GM23338 (cell line): ENCODE measurements around the gene ATG7. TPM values are rescaled to one million over a fixed set of nuclear protein-coding genes. Genes with fewer than 3 reads are reported as not detected.

Source experiments
- ATAC-seq: fragments of 200-7000 bp; cut with Tn5 transposase; 3 replicates; pipeline ENCODE4 v1.9.1; 2020
- DNase-seq: peaks from one replicate; pipeline ENCODE4 v3.0.0-alpha.2; 2015; ENCODE audit warnings: low spot score
- H2AFZ ChIP-seq: fragments of 200-600 bp; sonication (generic); 2 replicates; pipeline ENCODE4 v1.8.0; 2016; ENCODE audit warnings: antibody characterized with exemption, mild to moderate bottlenecking, moderate library complexity
- H3F3A ChIP-seq: fragments of 200-600 bp; sonication (generic); replicated peaks from 2 replicates; pipeline ENCODE4 v1.8.0; 2017; ENCODE audit warnings: antibody characterized with exemption, mixed run types, low read depth
- H3K27ac ChIP-seq: fragments of 200-600 bp; sonication (generic); 2 replicates; pipeline ENCODE4 v1.6.1; 2016; ENCODE audit warnings: low read depth
- H3K27me3 ChIP-seq: fragments of 200-600 bp; sonication (generic); 2 replicates; pipeline ENCODE4 v1.8.0; 2016; ENCODE audit warnings: mild to moderate bottlenecking, mixed run types, moderate library complexity; ENCODE audit not compliant: insufficient read depth
- H3K36me3 ChIP-seq: fragments of 200-600 bp; sonication (generic); 2 replicates; pipeline ENCODE4 v1.8.0; 2016; ENCODE audit warnings: mild to moderate bottlenecking; ENCODE audit not compliant: insufficient read depth
- H3K4me1 ChIP-seq: fragments of 200-600 bp; sonication (generic); 2 replicates; pipeline ENCODE4 v1.8.0; 2016; ENCODE audit warnings: mild to moderate bottlenecking, moderate library complexity; ENCODE audit not compliant: insufficient read depth
- H3K4me2 ChIP-seq: fragments of 200-600 bp; sonication (generic); 2 replicates; pipeline ENCODE4 v1.7.1; 2017; ENCODE audit warnings: mixed run types
- H3K4me3 ChIP-seq: fragments of 200-600 bp; sonication (generic); 2 replicates; pipeline ENCODE4 v1.6.1; 2016; ENCODE audit warnings: mixed run types
- H3K79me2 ChIP-seq: fragments of 200-600 bp; sonication (generic); replicated peaks from 2 replicates; pipeline ENCODE4 v1.8.0; 2017; ENCODE audit warnings: mild to moderate bottlenecking; ENCODE audit not compliant: insufficient read depth
- H3K9me2 ChIP-seq: fragments of 200-600 bp; sonication (generic); 2 replicates; pipeline ENCODE4 v1.8.0; 2017; ENCODE audit not compliant: insufficient read depth
- H4K20me1 ChIP-seq: fragments of 200-600 bp; sonication (generic); replicated peaks from 2 replicates; pipeline ENCODE4 v1.8.0; 2017; ENCODE audit warnings: mild to moderate bottlenecking; ENCODE audit not compliant: insufficient read depth
- H3K27ac Mint-ChIP-seq: 2 replicates; pipeline ENCODE4 v1.8.0; 2020; ENCODE audit warnings: inconsistent platforms, mild to moderate bottlenecking, moderate library complexity, mixed read lengths
- H3K27me3 Mint-ChIP-seq: 3 replicates; pipeline ENCODE4 v1.8.0; 2022; ENCODE audit warnings: low read depth, mild to moderate bottlenecking, moderate library complexity, mixed read lengths, inconsistent platforms; ENCODE audit not compliant: insufficient read depth, poor library complexity
- H3K36me3 Mint-ChIP-seq: 3 replicates; pipeline ENCODE4 v1.8.0; 2021; ENCODE audit warnings: low read depth, mild to moderate bottlenecking, inconsistent platforms, moderate library complexity, mixed read lengths
- H3K4me1 Mint-ChIP-seq: 3 replicates; pipeline ENCODE4 v1.8.0; 2020; ENCODE audit warnings: mild to moderate bottlenecking, inconsistent platforms, mixed read lengths
- H3K4me3 Mint-ChIP-seq: 3 replicates; pipeline ENCODE4 v1.8.0; 2021; ENCODE audit warnings: moderate library complexity, mild to moderate bottlenecking, inconsistent platforms, mixed read lengths
- H3K9me3 Mint-ChIP-seq: 3 replicates; pipeline ENCODE4 v1.8.0; 2020; ENCODE audit warnings: moderate library complexity, mild to moderate bottlenecking, inconsistent platforms, mixed read lengths
- CREB1 ChIP-seq: fragments of 250-450 bp; sonication (Bioruptor Pico); IDR thresholded peaks from 2 replicates; pipeline ENCODE4 v1.5.0; 2020; ENCODE audit warnings: low read depth, mild to moderate bottlenecking, moderate library complexity
- CTCF ChIP-seq, 2 experiments: fragments of 200-600 bp in 1 of 2; sonication (generic) in 1 of 2; conservative IDR thresholded peaks; 2 replicates each; pipeline versions ENCODE4 v1.5.1 to v1.6.1; 2016 to 2017; ENCODE audit warnings: antibody characterized with exemption in 2 of 2, low read depth in 2 of 2, mild to moderate bottlenecking in 2 of 2, moderate library complexity in 1 of 2
- ETS1 ChIP-seq: IDR thresholded peaks from 2 replicates; pipeline ENCODE4 v1.6.1; 2016; ENCODE audit warnings: antibody characterized with exemption
- EZH2phosphoT487 ChIP-seq: fragments of 200-600 bp; sonication (generic); IDR thresholded peaks from one replicate; pipeline ENCODE4 v1.8.1; 2018; ENCODE audit warnings: antibody characterized with exemption; ENCODE audit not compliant: unreplicated experiment
- JUNB ChIP-seq: IDR thresholded peaks from one replicate; pipeline ENCODE4 v1.6.1; 2016; ENCODE audit warnings: antibody characterized with exemption; ENCODE audit not compliant: unreplicated experiment
- NANOG ChIP-seq: IDR thresholded peaks from 2 replicates; pipeline ENCODE4 v1.6.1; 2016; ENCODE audit warnings: antibody characterized with exemption, borderline replicate concordance
- STAT1 ChIP-seq: IDR thresholded peaks from one replicate; pipeline ENCODE4 v1.6.1; 2016; ENCODE audit warnings: antibody characterized with exemption; ENCODE audit not compliant: unreplicated experiment
- ZNF114 ChIP-seq: fragments of 250-450 bp; sonication (Bioruptor Pico); IDR thresholded peaks from 2 replicates; pipeline ENCODE4 v1.5.0; 2020; ENCODE audit warnings: mild to moderate bottlenecking, moderate library complexity
- ZNF462 ChIP-seq: fragments of 250-450 bp; sonication (Bioruptor Pico); IDR thresholded peaks from 2 replicates; pipeline ENCODE4 v1.5.0; 2020; ENCODE audit warnings: mild to moderate bottlenecking, moderate library complexity
- polyA plus RNA-seq: library from polyadenylated mRNA; unstranded; fragments of >200 nt; fragmentation: Nextera tagmentation; extraction: Ambion mirVana; gene quantifications from 2 replicates; pipeline ENCODE4 v1.2.1, GENCODE V29; 2016
- total RNA-seq: library from RNA; depleted of rRNA; stranded (reverse); fragments of >200 nt; shearing (Covaris generic); gene quantifications from 2 replicates; pipeline ENCODE4 v1.2.3, GENCODE V29; 2014

ATG7 gene
- total and polyA plus RNA-seq, 2 experiments from 2014 or later, result 16.2 to 36.7 TPM

- Histone ChIP-seq H3K4me1 (peaks cover 13% of the 10 kb centered on the region), H3K27me3 (no peaks in the 10 kb centered on the region), H3K4me2 (no peak overlapping the region), H3K4me3 (no peak overlapping the region), H4K20me1 (no peaks in the 10 kb centered on the region), H3K27ac (no peak overlapping the region), H3F3A (no peaks in the 10 kb centered on the region), H3K36me3 (no peaks in the 10 kb centered on the region), H3K9me2 (no peaks in the 10 kb centered on the region), H3K79me2 (no peaks in the 10 kb centered on the region), H2AFZ (no peak overlapping the region)
- Mint-ChIP-seq H3K9me3 (peaks cover 11% of the 10 kb centered on the region), H3K4me1 (peaks cover 33% of the 10 kb centered on the region), H3K36me3 (peaks cover 19% of the 10 kb centered on the region), H3K27me3 (peaks cover 8% of the 10 kb centered on the region), H3K27ac (no peak overlapping the region; the same call in 1 of the 2 replicates), H3K4me3 (no peak overlapping the region)
- DNase-seq (no peak), ATAC-seq (no peak)
- TF ChIP-seq JUNB (no peak), STAT1 (no peak), CREB1 (CRISPR knock-in tag) (no peak), ETS1 (no peak), ZNF114 (CRISPR knock-in tag) (no peak), EZH2phosphoT487 (no peak), ZNF462 (no peak), NANOG (no peak), CTCF (conservative IDR thresholded peaks at IDR 0.05; ENCODE audit: low read depth in 2 of 2) (no peak)
These were observed 242.1 kb downstream of the ATG7 start for GRCh38 chr3:11514191-11514821.
